ENCODE results near the gene TNS3.

TNS3 gene

GRCh38 chr7:47506382-47507339 lies 75.2 kb downstream of the TNS3 start:
- no peak for DNase-seq (ENCODE audit: low read depth)

GRCh38 chr7:47505312-47506007 lies 76.5 kb downstream of the TNS3 start:
- no peak for DNase-seq (ENCODE audit: low read depth)

DNA sequence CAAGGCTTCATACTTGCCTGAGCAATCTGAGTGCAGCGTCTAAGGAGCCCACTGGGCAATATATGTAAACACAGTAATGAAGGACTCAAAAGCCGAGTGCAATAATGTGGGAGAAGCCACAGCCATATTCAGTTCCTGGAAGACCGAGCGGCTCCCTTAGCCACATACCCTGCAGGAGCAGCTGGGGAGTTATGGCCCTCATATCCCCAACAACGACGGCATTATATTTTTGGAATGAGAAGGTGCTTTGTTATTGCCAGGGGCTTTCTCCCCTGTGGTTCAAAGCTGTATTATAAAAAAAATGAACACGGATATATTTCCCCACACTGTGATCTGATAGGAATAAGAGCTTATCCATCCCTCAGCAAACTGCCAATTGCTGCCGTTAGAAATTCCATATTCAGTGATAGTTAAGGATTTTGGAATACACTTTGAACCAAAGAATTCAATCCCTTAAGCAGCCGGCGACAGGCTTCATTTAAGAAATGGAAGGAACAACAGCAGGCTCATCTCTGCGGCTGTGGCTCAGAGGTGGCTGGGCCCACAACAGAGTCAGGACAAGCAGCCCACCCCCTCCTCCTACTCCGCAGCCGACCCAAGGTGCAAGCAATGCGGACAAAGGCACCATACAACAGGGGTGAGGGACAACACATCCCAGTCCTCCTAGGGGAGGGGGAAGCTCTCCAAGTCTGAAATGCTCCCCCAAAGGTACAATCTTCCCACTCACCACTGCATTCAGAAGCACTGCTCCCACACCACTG lies 77.2 kb downstream of the TNS3 start:
- DNase-seq (ENCODE audit: low read depth) = no peak

DNA sequence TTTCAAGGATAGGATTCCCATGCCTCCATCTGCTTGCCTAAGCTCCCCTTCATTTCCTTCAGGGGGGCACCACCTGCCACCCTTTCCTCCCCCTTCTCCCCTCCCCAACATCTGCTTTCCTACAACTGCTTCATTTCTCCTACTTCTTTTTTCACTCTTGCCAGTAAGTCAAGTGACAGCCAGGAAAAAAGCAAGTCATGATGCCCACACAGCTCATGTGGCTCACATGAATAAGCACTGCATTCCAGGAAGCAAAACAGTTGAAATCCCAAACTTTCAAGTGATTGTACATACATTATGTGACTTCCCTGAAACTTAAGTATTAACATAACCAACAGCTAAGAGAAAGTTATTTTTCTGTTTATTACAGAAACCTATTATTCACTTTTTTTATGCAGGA lies 78.6 kb downstream of the TNS3 start:
- peak; percentile 43 for DNase-seq (ENCODE audit: low read depth)

- no peak for DNase-seq (ENCODE audit: low read depth)
Measured at GRCh38 chr7:47502240-47502877, 79.6 kb downstream of the TNS3 start.

DNA sequence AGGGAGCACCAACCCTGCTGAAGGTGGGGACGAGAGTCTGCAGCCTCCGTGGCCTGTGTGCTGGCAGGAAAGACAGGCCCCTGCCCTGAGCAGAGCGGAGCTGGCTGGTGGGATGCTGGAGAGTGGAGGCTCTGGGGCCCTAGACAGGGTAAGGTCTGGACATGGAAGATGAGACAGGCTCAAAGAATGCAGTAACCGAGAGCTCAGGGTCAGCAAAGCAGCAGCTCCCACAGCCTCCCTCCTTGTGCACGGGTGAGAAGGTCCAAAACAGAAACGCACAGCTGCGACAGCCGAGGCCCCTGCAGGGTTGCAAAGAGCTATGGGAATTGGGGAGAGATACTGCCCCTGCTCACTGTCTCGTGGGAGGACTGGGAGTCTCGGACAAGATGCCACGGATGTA lies 80.5 kb downstream of the TNS3 start:
- peak; percentile 87 for DNase-seq (ENCODE audit: low read depth)

DNA sequence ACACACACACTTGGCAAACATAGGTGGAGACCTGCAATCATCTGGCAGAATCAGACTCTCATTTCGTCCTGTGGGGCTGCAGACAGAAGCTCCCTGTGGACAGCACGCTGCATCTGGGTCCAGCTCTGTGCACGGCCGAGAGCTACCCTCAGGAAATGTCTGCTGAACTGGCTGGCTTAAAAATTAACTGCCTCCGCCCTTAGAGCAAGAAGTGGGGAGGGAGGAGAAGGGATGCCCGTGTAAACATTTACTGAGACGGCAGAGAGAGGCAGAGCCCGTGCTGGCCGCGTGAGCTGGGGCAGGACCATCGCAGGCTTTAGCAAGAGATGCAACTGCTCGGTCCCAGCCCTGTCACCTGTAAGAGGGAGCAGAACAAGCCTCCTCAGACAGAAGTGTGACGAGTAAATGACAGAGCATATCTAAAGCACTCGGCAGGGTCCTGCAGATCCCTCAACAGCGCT lies 81.8 kb downstream of the TNS3 start:
- DNase-seq (ENCODE audit: low read depth) = no peak

DNA sequence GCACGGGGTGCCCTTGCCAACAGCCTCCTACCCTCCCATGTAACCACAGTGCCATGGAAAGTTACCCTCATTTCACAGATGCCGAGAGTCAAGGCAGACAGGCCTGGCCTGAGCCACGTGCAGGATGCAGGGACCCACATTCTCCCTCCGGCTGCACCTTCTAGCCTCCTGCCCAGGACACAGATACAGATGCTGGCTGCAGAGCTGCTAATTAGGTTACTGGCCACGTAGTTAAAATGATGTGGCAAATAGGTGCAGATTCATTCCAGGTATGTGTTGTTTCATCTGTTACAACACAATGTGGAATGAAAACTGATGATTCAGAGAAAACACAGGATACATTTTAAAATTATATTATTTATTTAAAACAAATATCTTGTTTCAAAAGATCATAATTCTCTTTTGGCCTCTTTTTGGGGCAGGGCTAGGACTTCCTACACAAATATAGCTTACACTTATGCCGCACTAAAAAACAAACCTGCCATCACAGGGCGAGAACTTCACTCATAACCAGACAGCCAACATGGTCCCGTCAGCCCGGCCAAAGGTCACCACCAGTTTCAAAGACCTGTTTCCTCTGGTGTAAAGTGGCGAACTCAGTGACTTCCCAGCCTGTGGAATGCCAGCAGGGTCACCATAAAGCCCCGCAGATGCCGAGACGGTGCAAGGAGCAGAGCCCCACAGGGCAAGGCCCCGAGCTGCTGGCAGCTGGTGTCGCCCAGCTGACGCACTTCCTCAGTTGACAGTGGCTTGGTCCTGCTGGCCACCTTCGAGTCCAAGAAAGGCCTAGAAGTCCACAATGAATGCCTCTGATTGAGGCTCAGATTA lies 83.5 kb downstream of the TNS3 start:
- no peak for DNase-seq (ENCODE audit: low read depth)

DNA sequence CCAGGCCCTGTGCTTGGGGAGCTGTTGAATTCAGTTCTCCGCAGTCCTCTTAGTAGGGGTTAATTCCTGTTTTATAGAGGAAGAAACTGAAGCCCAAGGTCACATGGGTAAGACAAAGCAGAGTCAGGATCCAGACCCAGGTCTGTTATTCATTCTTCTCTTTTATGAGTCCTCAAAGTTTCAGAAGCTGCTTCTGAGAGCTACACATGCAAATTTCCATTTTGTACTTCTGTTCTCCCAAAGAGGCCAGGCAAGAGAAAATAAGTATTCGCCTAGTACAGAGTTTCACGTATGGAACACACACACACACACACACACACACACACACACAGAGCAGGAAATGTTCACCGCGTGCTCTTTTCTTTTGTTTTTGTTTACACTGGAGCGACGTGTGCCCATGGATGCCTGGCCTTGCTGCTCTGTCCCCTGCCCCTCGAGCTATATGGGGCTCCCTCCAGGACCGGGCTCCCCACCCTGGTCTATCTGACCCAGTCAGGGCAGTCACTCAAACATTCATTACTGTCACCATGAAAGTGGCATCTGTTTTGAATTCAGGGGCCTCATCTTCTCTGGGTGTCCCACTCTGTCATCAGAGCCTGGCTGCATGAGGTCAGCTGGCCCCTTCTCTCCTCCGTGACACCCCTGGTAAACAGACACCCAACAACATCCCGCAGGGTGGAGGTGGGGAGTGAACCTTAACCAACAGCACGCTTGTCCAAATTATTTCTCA lies 84.4 kb downstream of the TNS3 start:
- DNase-seq (ENCODE audit: low read depth) = no peak

GRCh38 chr7:47496666-47497065 lies 85.2 kb downstream of the TNS3 start:
- DNase-seq (ENCODE audit: low read depth) = no peak

DNA sequence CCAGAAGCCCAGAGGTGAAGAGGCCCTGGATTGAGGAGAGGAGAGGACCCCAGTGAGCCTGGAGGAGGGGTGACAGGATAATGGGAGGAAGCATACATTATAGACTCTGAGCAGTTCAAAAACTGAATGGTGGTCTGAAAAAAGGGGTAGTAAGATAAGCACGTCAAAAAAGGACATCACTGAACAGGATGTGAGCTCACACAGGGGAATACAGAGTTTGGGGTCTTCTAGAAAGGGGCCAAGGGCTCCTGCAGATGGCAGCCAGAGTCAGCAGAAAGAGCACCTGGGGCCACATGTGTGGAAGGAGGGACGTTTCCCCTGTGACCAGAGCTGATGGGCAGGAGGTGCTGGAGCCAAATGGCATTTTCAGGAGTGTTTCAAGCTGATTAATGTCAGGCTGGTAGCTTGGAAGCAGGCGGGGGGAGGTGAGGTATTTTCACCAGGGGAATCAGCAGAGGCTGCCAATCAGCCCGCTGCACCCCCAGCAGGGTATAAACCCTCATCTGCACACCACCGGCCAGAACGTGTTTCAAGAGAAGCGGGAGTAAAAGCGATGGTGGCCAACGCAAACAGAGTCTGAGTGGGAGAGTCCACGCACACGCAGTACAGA lies 85.8 kb downstream of the TNS3 start:
- DNase-seq (ENCODE audit: low read depth) = no peak

GRCh38 chr7:47493976-47494911 lies 87.7 kb downstream of the TNS3 start:
- no peak for DNase-seq (ENCODE audit: low read depth)

- no peak for DNase-seq (ENCODE audit: low read depth)
Measured at GRCh38 chr7:47492716-47493325, 89.1 kb downstream of the TNS3 start.

GRCh38 chr7:47490501-47491265 lies 91.2 kb downstream of the TNS3 start:
- DNase-seq (ENCODE audit: low read depth) = no peak

GRCh38 chr7:47489624-47490023 lies 92.3 kb downstream of the TNS3 start:
- DNase-seq (ENCODE audit: low read depth) = no peak

DNA sequence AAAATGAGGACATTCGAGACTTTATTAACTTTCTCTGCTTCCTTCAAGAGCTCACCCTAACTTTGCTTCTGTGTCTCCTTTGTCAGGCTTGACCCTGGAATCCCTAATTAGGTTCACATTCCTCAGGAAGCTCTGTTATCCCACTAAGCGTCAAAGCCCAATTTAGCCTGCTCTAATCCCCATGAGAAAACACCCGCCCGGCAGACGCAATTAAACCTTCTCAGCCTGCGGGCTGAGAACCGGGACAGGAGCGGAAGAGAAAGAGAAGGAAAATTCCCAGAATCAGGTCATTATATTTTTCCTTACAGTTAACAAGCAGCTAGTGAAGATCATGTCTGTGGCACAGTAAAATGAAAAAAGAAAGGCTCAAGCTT lies 93.0 kb downstream of the TNS3 start:
- no peak for DNase-seq (ENCODE audit: low read depth)

DNA sequence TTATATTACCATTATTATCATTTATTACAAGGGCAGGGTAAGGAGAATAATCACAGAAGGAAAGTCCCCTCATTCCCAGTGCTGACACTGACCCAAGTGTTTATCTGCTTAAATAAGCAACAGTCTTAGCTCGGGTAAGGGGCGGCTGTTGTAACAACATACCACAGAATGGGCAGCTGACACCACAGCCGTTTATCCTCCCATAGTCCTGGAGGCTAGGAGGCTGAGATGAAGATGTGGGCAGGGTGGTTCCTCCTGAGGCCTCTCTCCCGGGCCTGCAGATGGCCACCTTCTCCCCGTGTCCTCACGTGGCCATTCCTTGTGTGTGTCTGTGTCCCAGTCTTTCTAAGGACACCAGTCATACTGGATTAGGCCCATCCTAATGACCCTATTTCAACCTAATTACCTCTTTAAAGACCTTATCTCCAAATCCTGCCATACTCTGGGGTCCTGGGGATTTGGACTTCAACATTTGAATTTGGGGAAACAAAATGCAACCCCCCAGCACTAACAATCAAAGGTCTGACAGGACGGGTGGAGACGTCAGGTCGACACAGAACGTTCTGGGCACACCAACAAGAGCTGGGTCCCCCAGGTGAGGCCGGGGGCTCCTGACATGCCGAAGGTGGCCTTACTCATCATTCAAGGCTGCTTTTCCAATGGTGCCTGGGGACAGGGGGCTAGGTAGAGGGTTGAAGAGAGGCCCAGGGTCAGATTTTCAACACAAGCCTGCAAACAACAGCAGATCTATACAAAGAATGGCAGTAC lies 93.5 kb downstream of the TNS3 start:
- DNase-seq (ENCODE audit: low read depth) = no peak
